HG03521 (cell line): Measurements from ENCODE around the gene LCN10.
"Not testable (repeated sequence)": the region's sequence is repeated elsewhere in the genome, so short reads cannot be mapped to it uniquely, and the experiment has no call there.

ENCODE experiments used
- ATAC-seq: cut with Tn5 transposase; IDR thresholded peaks from one replicate; pipeline ENCODE4 v1.9.1; 2021; ENCODE audit warnings: mild to moderate bottlenecking, moderate library complexity; ENCODE audit not compliant: unreplicated experiment

Gene LCN10

DNA sequence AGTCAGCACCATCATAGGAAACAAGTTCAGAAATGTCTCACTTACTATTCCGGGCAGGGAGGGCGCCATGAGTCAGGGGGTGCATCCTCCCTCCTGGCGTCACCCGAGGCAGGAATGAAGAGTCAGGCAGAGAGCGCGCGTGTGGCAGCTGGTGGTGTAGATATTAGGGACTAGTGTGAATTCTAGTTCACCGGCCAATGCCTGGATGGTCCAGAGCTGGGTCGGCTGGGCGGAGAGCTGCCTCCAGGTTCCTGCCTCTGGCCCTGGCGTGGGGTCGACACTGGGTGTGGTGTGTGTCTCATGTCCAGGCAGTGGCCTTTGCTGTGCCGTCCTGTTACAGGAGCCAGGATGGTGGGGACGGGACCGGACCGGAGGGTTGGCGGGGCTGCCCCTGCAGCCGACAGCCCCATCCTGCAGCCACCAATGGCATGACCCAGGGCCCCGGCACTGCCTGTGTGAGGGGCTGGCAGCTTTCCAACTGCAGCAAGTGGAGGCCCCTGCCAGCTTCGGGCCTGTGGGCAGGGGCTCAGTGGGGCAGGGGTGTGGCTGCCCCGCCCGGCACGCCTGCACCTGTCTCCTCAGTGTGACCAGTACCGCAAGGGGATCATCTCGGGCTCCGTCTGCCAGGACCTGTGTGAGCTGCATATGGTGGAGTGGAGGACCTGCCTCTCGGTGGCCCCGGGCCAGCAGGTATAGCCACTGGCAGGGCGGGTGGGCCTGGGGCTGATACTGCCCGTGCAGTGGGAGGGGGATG lies 21.2 kb downstream of the LCN10 start:
- ATAC-seq, result no peak

DNA sequence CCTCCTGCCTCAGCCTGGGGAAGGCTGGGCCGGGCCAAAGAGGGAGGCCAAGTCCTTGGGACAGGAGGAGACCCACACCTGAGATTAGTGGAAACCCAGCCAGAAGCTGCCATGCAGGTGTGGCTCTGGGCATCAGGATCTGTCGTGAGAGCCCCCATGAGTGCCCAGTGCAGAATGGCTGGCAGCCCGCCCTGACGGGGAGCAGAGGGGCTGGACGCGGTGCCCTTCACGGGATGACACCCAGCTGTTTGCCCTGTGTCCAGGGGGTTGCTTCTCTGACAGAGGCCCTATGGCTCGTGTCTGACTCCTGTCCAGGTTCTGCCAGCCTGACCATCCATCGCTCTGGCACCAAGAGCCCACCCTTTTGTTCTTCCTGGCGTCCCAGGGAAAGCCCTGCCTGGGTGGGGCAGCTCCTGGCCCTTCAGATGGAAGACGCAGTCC lies 21.8 kb downstream of the LCN10 start:
- ATAC-seq, result no peak

DNA sequence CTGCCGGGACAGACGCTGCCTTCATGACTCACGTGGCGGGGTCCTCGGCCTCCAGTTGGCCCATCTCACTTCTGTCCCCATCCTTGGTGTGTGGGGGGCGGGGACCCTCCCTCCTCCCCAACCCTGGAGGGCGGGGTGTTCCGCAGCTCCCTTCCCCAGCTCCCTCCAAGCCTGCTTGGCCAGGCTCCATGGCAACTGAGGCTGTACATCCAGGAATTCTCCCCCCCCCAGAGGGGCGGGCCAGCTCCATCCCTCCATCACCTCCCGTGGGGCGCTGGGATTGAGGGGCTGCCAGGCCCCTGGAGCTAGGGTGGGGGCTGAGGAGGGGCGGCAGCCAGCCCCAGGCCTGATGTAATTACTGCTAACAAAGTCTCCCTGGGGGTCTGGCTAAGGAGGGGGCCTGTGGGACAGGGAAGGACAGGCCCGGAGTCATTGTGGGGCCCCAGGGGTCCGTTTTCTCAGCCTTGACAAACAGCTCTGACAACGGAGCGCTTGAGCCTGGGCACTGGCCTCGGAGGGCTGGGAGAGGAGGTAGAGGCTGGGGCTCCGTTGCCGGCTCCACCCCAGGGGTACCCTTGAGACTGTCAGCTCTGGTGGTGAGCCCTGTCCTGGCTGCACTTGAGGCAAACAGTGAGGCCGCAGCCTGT lies 22.4 kb downstream of the LCN10 start:
- no peak for ATAC-seq

DNA sequence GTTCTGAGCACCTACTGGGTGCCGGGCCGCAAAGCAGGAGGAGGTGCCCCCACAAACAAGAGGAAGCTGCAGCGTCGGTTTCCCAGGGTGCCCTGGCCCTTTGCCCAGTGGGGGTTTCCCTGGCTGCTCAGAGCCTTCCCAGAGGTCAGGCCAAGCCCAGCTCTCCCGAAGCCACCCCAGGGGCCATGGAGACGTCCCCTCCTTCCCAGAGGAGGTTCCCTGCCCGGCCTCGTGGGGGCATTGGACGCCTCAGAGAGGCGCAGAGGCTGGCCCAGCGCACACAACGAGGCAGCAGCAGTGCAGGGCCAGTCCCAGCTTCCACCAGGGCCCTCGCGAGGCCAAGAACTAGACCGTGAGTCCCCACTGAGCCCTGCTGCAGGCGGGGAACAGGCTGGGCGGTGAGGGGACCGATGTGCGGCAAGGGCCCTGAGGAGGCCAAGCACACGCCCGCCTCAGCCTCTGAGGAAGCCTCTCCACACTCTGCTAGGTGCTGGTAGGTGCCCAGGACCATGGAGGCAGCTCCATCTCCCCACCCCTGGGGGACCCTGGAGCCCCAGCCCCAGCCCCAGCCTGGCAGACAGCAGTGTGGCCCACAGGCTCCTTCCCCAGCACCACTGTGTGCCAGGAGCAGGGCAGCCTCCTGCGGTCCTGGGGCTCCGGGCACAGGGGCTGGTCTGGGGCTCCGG lies 23.4 kb downstream of the LCN10 start:
- no peak for ATAC-seq

DNA sequence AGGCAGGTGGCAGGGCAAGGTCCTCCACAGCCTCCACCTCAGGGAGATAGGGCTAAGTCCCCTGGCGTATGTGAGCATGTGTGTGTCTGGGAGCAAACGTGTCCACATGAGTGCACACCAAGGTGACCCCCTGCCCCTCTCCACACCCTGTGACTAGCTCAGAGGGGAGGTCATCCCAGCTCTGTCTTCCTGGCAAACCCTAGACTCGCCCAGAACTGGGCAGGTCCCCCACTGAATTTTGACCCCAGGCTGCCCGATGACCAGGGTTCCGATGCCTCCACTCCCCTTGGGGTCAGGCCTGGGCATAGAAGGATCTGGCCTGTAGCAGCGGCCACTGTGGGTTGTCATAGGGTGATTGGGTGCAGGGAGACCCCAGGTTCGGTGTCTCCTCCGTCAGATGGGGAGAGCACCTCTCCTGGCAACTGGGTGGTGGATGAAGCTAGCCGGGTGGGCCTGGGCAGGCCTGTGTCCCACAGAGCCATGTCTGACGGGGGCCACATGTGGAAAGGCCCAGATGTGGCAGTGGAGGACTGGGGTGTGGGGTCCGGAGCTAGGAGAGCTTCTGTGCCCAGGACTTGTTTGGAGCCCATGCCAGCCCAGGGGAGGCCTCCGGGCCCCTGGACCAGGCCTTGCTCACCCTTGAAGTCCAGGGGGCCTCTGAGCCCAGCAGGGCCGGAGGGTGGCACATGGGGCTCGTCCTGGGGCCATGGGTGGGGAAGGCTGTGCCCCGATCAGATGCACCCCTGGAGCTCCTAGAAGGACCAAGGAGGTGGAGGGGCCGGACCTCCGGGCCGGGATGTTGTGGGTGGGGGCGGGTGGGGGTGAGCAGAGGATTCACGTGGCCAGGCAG lies 24.2 kb downstream of the LCN10 start:
- ATAC-seq, result no peak

DNA sequence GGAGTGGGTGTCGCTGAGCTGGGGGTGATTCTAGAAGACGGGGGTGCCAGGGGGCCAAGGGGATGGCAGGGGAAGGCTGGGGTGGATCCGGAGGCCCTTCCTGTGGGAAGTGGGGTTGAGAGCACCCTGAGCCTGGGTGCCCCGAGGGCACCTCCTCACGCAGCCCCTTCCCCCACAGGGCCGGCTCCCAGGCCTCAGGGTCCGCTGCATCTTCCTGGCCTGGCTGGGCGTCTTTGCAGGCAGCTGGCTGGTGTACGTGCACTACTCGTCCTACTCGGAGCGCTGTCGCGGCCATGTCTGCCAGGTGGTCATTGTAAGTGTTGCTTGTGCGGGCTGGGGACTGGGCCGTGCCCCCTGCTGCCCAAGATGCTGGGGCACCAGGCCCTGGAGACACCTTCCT lies 25.3 kb downstream of the LCN10 start:
- ATAC-seq, result no peak

DNA sequence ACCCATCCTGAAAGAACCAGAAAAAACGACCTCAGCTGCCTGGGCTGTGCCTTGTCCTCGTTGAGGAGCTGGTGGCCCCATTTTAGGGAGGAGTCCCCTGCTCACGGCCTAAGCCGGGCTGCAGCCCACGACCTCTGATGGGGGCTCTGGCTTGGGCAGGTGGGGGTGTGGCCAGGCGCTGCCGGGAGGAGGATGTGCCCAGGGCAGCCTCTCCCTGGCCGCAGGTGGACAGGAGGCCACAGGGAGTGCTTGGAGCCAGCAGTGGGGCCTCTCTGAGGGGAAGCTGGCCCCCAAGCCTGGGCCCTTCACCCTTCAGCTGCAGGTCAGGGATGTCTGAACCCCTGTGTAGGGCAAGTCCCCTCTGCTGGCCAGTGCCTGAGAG lies 27.9 kb downstream of the LCN10 start:
- no peak for ATAC-seq

DNA sequence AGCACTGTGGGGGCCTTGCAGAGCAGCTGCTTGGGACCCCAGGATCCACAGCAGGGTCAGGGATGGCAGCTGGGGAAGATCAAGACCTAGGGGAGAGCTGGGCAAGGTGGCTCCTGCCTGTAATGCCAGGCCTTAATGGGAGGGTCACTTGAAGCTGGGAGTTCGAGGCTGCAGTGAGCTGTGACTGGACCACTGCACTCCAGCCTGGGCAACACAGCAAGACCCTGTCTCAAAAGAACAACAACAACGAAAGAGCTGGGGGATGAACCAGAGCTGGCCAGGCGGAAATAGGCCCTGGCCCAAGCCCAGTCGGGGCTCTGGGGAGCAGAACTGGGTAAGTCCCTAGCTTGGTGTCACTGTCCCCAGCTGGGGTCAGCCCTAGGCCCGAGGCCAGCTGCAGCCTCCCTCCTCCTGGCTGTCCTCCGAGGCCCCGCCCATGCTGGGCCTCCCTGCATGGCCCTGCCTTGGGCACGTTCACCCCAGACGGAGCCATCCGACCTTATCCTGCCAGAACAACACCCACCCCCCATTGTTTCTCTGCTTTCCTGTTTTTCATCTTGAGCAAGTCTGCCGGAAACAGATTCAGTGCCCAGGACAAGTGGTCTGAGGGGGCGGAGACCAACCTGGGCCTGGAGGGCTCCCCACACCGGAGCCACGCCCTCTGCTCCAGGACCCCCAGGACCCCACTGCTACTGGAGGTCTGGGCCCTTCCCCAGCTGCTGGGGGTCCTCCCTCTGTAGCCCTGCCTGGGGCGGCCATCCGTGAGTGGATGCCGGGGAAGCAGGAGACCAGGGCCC lies 28.4 kb downstream of the LCN10 start:
- no peak for ATAC-seq

DNA sequence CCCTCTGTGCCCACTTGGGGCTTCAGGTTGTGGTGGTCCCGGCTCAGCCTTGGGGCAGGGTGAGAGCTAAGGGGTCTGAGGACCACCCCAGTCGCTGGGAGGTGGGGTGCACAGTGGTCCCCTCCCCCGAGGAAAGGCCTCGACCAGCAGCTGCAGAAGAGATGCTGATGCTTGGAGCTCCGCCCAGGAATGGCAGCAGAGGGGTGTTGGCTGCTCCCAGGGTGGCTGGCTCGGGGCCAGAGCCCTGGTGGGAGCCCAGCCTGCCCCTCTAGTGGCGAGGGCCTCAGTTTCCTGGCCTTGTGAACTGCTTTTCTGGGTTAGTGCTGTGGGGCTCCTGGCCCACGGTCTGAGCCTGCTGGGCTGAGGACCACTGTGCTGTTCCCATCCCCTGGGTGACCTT lies 29.2 kb downstream of the LCN10 start:
- no peak for ATAC-seq

DNA sequence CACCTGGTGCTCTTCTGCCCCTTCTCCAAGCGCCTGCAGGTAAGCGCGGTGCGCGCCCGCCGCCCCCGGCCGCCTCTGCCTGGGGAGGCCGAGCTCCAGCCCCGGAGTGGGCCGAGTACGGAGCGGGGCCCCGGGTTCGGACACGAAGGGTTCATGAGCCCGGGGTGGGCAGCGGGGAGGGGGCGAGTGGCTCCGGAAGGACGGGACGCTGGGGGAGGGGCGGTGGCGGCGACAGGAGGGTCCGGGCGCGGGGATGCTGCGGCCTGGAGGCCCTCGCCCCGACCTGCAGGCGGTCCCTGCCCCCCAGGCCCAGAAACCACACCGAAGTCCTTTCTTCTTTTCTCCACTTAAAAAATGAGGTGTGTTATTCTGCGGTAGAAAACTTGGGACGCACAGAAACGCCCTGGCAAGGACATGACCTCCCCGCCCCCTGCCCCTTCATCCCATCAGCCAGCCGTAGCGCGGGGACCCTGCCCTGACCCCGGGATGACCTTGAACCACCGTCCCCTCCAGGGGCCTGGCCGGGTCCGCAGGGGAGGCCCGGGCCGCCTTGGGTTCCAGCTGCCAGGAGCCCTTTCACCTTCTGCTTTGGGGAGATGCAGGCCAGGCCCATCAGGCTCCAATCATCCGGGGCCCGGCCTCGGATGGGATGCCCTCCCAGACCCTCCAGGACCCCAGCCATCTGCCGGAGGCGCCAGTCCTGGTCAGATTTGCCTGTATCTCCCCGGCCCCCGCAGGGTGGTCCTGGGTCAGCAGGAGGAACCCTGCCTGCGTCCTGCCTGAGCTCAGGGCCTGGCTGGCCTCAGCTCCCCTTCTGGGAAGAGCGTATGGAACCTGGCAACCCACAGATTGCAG lies 29.8 kb downstream of the LCN10 start:
- ATAC-seq, result no peak

DNA sequence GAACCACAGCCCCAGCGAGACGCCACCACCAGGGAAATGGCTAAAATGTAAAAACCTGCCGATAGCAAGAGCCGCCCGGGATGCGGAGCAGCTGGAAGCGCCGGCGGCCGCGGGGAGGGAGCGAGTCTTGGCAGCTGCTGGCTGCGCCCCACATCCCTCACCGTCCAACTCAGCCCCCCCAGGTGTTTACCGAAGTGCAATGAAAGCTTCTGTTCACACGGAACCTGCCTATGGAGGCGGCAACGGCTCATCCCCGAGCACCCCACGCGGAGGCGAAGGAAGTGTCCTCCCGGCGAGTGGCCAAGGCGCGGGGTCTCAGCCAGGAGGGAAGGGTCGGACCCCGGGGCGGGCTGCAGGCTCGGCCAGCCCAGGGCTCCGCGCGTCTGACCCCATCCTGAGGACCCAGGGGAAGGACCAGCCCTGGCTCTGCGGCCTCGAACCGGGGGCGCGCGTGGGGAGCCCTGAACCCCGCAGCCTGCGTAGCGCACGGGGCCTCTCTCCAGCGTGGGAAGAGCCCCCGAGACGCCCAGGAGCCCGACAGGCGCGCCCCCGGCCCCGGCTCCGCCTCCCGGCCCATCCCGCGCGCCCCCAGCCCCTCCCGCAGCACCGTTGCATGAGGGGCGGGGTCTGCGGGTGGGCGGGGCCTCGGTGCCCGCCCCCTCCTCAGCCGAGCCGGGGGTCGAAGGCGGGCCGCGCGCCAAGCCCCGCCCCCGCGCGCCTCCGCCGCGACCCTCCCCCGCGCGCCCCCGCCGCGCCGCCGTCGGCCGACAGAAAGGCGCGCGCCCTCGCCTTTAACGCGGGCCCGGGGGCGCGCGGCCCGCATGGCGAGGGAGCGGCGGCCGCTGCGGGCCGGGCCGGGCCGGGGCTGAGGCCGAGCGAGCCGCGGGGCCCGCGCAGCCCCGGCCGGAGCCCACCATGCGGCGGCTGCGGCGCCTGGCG lies 30.7 kb downstream of the LCN10 start, which contains the start of gene DIPK1B:
Gene DIPK1B, plus strand, starts transcription at position 822 of the 939 bp plus-strand sequence. Its CDS starts 94 bp downstream, at position 916.
- ATAC-seq, result no peak

DNA sequence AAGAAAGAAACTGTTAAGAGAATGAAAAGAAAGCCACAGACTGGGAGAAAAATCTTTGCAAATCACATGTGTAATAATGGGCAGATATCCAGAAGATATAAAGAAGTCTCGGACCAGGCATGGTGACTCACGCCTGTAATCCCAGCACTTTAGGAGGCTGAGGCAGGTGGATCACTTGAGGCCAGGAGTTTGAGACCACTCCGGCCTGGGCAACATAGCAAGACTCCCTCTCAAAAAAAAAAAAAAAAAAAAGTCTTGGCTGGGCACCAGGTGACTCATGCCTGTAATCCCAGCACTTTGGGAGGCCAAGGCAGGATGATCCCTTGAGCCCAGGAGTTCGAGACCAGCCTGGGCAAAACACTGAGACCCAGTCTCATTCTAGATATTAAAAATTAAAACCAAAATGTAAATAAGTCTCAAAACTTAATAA lies 31.5 kb downstream of the LCN10 start:
- ATAC-seq, result not testable (repeated sequence)

DNA sequence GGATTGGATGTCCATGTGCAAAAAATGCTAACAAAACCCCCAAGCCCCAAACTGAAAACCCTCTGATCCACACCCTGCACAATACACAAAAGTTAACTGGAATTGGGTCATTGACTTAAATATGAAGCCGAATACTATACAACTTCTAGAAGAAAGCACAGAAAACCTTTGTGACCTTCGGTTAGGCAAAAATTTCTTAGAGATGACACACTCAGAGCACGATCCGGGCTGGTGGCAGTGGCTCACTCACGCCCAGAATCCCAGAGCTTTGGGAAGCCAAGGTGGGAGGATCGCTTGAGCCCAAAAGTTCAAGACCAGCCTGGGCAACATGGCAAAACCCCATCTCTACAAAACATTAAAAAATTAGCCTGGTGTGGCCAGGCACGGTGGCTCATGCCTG lies 32.2 kb downstream of the LCN10 start:
- ATAC-seq, result no peak

DNA sequence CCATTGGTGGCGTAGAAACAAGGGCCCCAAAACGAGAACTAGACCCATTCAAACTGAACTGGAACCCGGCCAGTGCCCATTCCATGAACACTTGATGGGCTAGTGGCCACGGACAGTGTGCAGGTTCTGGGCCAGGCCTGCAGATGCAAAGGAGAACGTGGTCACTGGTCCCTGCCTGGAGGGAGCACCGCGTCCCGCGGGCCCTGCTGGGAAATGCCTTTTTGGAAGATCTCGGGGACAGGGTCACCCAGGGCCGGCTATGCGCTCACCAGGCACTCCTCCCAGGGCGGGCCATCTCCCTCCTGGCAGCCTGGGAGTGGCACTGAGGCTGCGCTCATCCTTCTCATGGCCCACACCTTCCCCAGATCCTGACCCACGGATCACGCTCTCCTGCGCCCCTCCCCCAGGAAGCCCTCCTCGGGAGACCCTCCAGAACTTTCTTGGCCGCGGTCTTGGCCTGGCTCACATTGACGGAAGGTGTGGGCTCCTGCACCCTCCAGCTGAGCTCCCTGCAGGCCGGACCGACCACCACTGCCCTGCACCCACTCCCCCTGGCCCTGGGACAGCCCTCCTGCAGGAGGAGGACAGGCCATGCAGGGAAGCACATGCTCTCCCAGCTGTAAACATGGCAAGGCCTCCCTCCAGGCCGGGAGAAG lies 33.2 kb downstream of the LCN10 start:
- no peak for ATAC-seq

DNA sequence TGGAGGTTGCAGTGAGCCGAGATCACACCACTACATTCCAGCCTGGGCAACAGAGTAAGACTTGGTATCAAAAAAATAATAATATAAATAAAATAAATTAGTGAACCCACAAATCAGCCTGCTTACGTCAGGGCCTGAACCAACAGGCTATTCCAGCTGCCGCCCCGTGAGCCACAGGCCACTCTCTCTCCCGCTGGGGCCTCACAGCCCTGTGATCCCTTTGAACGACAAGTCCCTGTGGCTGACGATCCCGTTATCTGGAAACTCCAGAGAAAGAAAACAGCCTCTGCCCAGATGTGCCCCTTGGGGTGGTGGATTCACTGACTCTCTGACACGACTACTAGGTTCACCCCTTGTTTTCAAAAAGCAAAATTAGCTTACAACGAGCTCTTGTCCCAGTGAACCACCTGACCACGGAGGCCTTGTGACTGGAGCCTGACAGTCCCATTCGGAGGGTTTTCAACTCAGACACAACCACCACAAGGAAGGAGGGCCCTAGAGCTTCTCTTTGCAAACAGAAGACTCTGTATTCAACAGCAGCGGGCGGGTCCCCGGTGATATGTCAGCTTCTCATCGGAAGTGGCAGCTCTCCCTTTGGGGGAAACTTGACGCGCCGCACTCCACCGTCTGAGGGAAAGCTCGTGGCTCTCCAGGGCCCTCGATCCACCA lies 34.8 kb downstream of the LCN10 start:
- ATAC-seq, result no peak

DNA sequence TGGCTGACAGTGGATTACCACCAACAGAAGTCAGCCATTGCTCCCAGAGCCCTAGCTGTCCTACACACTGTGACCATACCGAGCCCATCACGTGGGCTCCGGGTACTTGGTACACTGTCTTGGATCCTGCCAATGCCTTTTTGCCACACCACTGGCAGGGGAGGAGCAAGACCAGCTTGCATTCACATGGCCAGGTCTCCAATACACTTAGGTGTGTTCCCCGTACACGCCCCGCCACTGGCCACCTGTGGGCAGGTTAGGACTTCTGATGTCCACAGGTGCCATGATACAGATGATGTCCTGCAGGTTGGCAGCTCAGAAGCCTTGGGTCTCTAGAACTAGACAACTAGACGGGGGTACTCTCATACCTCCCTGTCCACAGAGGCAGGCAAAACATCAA lies 35.7 kb downstream of the LCN10 start:
- no peak for ATAC-seq

DNA sequence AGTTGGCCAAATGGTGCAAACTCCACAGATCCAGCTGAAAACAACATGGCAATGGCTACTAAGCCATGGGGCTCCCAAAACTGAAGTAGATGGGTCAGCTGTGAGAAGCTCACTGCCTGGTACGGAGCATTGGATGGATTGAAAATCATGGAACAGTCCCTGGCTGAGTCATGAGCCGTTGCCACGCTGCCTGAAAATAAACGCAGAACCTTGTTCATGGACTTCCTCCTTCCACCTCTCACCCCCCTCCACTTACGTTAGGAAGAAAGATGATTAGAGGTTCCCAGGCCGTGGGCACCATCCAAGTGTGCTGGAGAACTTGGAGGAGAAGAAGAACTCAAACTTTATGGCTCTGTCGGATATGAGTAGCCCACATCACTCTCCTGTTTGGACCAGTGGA lies 37.2 kb downstream of the LCN10 start:
- ATAC-seq, result no peak
